Mesothelial cell of epicardium (in vitro differentiated cells): ENCODE data around the gene RAPGEF6. TPM values are rescaled to one million over a fixed set of nuclear protein-coding genes. Genes with fewer than 3 reads are reported as not detected.
A peak's percentile ranks its signal among the peaks of the same experiment; 100 is the strongest.

ENCODE experiments used
- DNase-seq, 2 experiments: peaks; one replicate each; pipeline ENCODE4 v3.0.0; 2021; ENCODE audit warnings: low spot score in 2 of 2; ENCODE audit not compliant: unreplicated experiment in 2 of 2
- H3K27ac Mint-ChIP-seq: 2 replicates; pipeline ENCODE4 v1.8.0; 2021; ENCODE audit warnings: mixed read lengths
- H3K27me3 Mint-ChIP-seq: 2 replicates; pipeline ENCODE4 v1.8.0; 2021; ENCODE audit warnings: low read depth, mixed read lengths
- H3K36me3 Mint-ChIP-seq: 2 replicates; pipeline ENCODE4 v1.8.0; 2021; ENCODE audit warnings: mixed read lengths
- H3K4me1 Mint-ChIP-seq: 2 replicates; pipeline ENCODE4 v1.8.0; 2021; ENCODE audit warnings: mixed read lengths
- H3K4me3 Mint-ChIP-seq: 2 replicates; pipeline ENCODE4 v1.8.0; 2021; ENCODE audit warnings: mild to moderate bottlenecking, moderate library complexity, mixed read lengths
- H3K9me3 Mint-ChIP-seq: 2 replicates; pipeline ENCODE4 v1.8.0; 2021; ENCODE audit warnings: mixed read lengths
- CTCF ChIP-seq: fragments of 200-600 bp; sonication (generic); IDR thresholded peaks from one replicate; pipeline ENCODE4 v1.5.0; 2021; ENCODE audit warnings: antibody characterized with exemption; ENCODE audit not compliant: unreplicated experiment
- total RNA-seq: library from RNA; stranded (reverse); gene quantifications from 3 replicates; pipeline ENCODE4 v1.2.1, GENCODE V29; 2021

The RAPGEF6 gene
- total RNA-seq, 1 donor from 2014 or later, result 29.0 TPM

GRCh38 chr5:131511934-131512333, 123.1 kb downstream of the RAPGEF6 start:
- H3K27ac Mint-ChIP-seq, result no peak overlapping the region
- H3K4me1 Mint-ChIP-seq, result no peaks in the 10 kb centered on the region
- TF ChIP-seq CTCF, result no peak
- peaks cover 9% of the 10 kb centered on the region for H3K36me3 Mint-ChIP-seq
- H3K27me3 Mint-ChIP-seq, result no peaks in the 10 kb centered on the region
- DNase-seq, result no peak
- no peaks in the 10 kb centered on the region for H3K9me3 Mint-ChIP-seq
- no peak overlapping the region for H3K4me3 Mint-ChIP-seq

DNA sequence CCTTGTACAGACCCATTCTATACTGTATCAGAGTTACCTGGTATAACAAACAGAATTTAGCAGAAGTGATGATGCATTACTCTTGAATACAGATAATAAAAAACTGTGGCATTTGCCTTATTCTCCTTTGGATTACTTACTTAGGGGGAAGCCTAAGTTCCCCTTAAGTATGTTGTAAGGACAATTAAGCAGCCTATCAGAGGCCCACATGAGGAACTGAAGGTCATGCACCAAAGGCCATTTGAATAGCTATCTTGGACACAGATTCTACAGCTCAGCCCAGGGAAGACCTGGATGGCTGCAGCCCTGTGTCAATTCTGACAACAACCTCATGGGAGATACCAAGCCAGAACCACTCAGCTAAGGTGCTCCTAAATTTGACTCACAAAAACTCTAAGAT, 125.2 kb downstream of the RAPGEF6 start:
- no peak for TF ChIP-seq CTCF
- DNase-seq, result no peak
- Mint-ChIP-seq H3K4me3 (no peak overlapping the region), H3K36me3 (peaks cover 3% of the 10 kb centered on the region), H3K9me3 (no peaks in the 10 kb centered on the region), H3K27me3 (no peaks in the 10 kb centered on the region), H3K27ac (no peak overlapping the region), H3K4me1 (peaks cover 3% of the 10 kb centered on the region)

DNA sequence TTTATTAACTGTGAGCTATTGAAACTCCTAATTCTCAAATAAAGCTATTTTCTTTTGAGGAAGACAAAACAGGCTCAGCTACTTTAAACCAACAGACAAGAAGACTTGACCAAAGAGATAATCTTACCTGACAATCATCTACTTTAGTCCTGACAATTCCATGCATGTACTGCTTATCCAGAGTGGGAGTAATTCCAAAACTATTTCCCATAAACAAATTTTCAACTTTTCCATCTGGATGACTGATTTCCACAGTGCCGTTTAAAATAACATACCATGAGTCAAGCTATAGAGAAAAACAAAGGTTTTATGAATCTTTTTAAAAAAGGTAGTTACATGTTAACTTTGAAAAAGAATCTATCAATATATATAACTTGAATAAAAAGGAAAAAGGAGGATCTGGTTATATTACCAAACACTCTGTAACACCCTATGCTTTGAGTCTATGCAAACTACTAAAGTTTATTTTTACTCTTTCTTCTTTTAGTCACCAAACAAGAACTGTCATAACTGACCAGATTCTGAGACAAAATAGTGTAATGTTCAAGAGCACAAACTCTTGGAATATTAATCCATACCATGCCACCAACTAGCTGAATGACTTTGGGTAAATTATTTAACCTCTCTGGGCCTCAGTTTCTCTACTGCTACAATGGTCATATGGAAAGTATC, 129.7 kb downstream of the RAPGEF6 start:
- DNase-seq, result no peak
- Mint-ChIP-seq H3K4me1 (peaks cover 3% of the 10 kb centered on the region), H3K4me3 (no peak overlapping the region), H3K9me3 (no peaks in the 10 kb centered on the region), H3K27ac (peak overlapping the region; percentile 25), H3K27me3 (no peaks in the 10 kb centered on the region), H3K36me3 (peaks cover 15% of the 10 kb centered on the region)
- TF ChIP-seq CTCF, result no peak

DNA sequence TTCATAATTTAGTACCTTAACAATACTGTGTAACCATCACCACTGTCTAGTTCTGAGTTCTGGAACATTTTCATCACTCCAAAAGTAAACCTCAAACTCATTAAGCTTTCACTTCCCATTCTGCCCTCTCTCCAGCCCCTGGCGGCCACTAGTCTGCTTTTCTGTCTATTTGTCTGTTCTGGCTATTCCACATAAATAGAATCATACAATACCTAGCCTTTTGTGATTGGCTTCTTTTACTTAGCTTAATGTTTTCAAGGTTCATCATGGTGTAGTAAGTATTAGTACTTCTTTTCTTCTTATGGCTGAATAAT, 138.7 kb downstream of the RAPGEF6 start:
- no peak overlapping the region for H3K27ac Mint-ChIP-seq
- no peak for DNase-seq
- H3K36me3 Mint-ChIP-seq, result peaks cover 36% of the 10 kb centered on the region
- no peaks in the 10 kb centered on the region for H3K9me3 Mint-ChIP-seq
- H3K4me1 Mint-ChIP-seq, result no peaks in the 10 kb centered on the region
- TF ChIP-seq CTCF, result no peak
- H3K4me3 Mint-ChIP-seq, result no peak overlapping the region
- no peaks in the 10 kb centered on the region for H3K27me3 Mint-ChIP-seq

DNA sequence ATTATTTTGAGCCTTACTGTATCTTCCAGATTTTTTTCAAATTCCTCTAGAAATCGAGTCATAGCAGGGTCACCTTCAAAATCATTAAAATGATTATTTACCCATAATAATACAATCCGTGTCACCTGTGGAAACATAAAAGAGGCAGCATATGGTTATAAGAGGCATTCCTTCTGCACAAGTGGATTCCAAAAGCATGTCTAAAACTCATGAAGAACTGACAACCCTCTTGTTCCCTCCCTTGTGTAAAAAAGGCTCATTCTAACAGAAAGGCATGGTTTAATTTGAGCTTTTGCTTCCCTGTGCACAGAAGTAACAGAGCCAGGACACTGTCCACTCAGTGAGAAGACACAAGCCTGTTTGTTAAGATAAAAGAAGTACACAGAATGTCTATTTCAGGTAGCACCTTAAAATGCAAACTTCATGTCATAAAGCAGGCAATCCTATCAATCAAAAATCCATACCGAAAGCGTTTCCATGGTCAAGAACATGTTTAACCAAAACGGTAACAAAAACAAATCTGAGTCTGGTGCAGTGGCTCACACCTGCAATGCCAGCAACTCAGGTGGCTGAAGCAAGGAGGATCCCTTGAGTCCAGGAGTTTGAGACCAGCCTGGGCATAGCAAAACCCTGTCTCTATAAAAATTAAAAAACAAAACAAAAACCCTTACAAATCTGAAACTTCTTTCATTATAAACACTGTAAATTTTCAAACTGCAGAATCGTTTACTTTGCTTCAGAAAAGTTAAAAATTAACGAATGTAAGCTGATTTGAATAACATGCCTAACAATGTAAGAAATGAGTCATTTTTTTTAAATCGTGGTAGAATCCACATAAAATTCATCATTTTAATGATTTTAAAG, 139.3 kb downstream of the RAPGEF6 start:
- no peaks in the 10 kb centered on the region for H3K27me3 Mint-ChIP-seq
- TF ChIP-seq CTCF, result no peak
- H3K4me3 Mint-ChIP-seq, result no peak overlapping the region
- H3K36me3 Mint-ChIP-seq, result peaks cover 36% of the 10 kb centered on the region
- H3K4me1 Mint-ChIP-seq, result no peaks in the 10 kb centered on the region
- DNase-seq, result no peak
- no peaks in the 10 kb centered on the region for H3K9me3 Mint-ChIP-seq
- no peak overlapping the region for H3K27ac Mint-ChIP-seq
